NCI-H82 (cell line): ENCODE data around the gene PRB2.
A peak's percentile ranks its signal among the peaks of the same experiment; 100 is the strongest.
"Not testable (repeated sequence)": the region's sequence is repeated elsewhere in the genome, so short reads cannot be mapped to it uniquely, and the experiment has no call there.

Experiments used
- DNase-seq: peaks from one replicate; lab custom pipeline; 2025; lab: John Stamatoyannopoulos, UW

PRB2 gene

GRCh38 chr12:11395467-11395866 is at the start of gene PRB2:
Gene PRB2, minus strand, starts transcription at chr12:11395567. Its CDS starts 38 bp downstream, at chr12:11395529.
- not testable (repeated sequence) for DNase-seq

- no peak for DNase-seq
Measured at GRCh38 chr12:11437966-11438365, 42.6 kb upstream of the PRB2 start.

GRCh38 chr12:11433664-11434063 is 38.3 kb upstream of the PRB2 start:
- DNase-seq, result no peak

GRCh38 chr12:11431486-11431885 is 36.1 kb upstream of the PRB2 start:
- no peak for DNase-seq

DNA sequence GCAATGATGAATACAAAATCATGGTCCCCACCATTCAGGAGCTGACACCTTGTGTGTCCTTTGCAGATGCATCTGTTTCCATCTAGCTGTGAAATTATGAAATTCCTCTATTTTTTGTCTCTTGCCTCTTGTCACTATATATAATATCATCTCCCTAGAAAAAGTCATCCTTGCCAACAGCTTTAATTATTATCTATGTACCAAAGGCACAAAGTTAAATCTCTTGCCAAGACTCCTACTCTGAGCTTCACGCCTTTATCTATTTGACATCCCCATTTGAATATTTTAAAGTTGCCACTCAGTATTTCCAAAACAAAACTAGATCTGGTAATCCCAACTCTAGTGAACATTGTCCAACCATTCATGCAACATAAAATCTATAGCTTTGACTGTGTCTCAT is 32.0 kb upstream of the PRB2 start:
- DNase-seq, result no peak

DNA sequence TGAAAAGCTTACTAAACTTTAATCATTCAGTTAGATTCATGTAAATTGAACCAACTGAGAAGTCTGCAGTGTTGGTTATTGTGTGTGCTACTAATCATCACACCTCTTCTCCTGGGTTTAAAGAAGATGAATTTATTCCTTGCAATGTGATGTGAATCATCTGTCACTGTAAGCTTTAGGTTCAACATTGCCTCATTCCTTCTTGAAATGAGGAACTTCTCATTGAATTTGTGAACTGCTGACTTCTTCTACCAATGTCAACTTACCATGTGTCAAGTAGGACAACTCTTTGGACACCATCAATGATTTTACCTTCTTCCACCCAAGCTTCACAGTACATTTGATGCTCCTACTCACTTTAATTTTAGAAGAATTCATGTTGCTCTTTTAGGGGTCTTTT is 17.4 kb upstream of the PRB2 start:
- no peak for DNase-seq

GRCh38 chr12:11408096-11408495 is 12.7 kb upstream of the PRB2 start:
- no peak for DNase-seq

- DNase-seq, result no peak
Measured at GRCh38 chr12:11397366-11397765, 2.0 kb upstream of the PRB2 start.

DNA sequence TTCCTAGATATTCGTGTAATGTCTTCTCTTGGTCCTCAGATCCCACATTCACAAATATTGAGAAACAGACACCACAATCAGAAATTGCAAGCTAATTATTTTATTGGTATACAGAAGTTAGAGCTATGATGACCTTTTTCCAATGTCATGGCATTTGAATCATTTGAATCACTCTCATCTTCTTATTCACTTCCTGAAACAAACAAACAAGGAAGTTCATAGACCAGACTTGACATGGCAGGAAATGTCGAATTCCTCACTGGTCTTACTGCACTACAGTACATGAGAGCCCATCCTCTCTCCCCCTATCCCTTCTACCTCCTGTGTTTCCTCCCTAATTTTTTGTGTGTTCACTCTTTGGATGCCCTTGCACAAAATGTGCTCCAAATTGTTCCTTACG is 3.9 kb downstream of the PRB2 start:
- DNase-seq, result not testable (repeated sequence)

DNA sequence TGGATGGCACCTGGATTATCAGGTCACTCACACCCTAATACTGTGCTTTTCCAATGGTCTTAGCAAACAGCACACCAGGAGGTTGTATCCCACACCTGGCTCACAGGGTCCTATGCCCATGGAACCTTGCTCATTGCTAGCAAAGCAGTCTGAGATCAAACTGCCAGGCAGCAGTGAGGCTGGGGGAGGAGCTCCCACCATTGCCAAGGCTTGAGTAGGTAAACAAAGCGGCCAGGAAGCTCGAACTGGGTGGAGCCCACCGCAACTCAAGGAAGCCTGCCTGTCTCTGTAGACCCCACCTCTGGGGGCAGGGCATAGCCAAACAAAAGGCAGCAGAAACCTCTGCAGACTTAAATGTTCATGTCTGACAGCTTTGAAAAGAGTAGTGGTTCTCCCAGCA is 17.9 kb downstream of the PRB2 start:
- DNase-seq, result not testable (repeated sequence)

- DNase-seq, result no peak
Measured at GRCh38 chr12:11361151-11361550, 34.2 kb downstream of the PRB2 start.

DNA sequence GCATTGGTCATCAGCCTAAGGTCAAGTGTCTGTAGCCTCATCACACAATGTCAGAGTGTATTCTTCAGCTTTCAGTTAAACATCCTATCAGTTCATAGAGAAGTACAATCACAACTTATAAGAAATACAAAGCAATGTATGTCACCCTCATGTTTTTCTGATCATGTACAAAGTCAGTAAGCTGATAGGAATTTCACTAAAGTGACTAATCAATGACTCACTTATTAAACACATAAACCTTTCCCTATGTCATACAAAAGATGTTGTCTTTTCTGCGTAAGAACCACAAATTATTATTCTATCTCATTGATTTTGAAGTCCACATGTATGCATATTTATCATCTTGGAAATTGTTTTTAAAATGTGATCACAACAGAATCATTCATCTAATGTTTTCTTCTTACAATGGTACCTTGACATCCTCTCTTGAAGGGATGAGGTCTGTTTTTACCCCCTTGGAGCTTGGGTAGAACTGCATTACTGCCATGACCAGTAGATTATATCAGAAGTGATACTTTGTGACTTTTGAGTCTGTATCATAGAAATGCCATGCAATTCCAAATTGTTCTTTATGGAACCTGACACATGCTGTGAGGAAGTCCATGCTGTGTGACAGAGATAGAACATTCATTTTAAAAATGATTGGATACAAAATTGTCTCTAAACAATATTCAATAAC is 35.0 kb downstream of the PRB2 start:
- not testable (repeated sequence) for DNase-seq

- not testable (repeated sequence) for DNase-seq
Measured at GRCh38 chr12:11351736-11352135, 43.6 kb downstream of the PRB2 start.

DNA sequence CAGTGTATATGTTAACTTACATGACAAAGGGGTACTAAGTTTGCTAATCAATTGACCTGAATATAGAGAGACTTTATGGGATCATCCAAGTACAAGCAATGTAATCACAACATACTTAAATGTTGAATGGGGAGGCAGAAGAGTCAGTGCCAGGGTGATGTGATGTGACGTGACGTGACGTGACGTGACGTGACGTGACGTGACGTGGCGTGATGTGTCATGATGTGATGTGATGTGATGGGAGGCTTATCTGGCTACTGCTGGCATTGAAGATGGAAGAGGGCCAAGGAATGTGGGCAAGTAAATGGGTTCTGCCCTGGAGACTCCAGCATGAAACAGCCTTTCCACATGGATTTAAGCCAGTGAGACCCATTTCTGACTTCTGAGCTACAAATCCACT is 46.9 kb downstream of the PRB2 start:
- DNase-seq, result no peak

GRCh38 chr12:11347810-11348209 is 47.6 kb downstream of the PRB2 start:
- peak; percentile 1 for DNase-seq

DNA sequence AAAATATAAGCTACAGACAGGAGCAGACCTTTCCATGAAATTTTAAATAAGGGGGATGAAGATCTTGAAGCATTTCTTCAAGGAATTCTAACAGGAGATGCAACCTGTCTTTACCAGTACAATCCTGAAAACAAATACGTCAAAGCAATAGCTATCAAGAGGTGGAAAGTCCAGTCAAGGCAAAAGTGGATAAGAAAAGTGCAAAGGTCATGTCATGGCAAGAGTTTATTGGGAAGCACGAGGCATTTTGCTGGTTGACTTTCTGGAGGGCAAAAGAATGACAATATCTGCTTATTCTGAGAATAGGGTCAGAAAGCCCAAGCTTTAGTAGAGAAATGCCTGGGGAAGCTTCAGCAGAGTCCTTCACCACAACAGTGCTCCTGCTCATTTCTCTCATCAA is 50.9 kb downstream of the PRB2 start:
- DNase-seq, result no peak
